ENCODE data around the gene CASP9. TPM values are rescaled to one million over a fixed set of nuclear protein-coding genes. Genes with fewer than 3 reads are reported as not detected.
"Not testable (repeated sequence)": the region's sequence is repeated elsewhere in the genome, so short reads cannot be mapped to it uniquely, and the experiment has no call there.

Gene CASP9
- total RNA-seq, 1 donor from 2014 or later = 3.2 TPM

- not testable (repeated sequence) for DNase-seq (ENCODE audit: low read depth in 2 of 2)
Measured at GRCh38 chr1:15469821-15470448, 54.1 kb downstream of the CASP9 start.

GRCh38 chr1:15469361-15469760, 54.7 kb downstream of the CASP9 start:
- DNase-seq (ENCODE audit: low read depth in 2 of 2) = no peak

- DNase-seq (ENCODE audit: low read depth in 2 of 2) = no peak
Measured at GRCh38 chr1:15468145-15468544, 55.9 kb downstream of the CASP9 start.

- DNase-seq (ENCODE audit: low read depth in 2 of 2) = not testable (repeated sequence)
Measured at GRCh38 chr1:15466955-15467625, 56.9 kb downstream of the CASP9 start.

GRCh38 chr1:15465674-15466073, 58.3 kb downstream of the CASP9 start:
- DNase-seq (ENCODE audit: low read depth in 2 of 2) = no peak

- not testable (repeated sequence) for DNase-seq (ENCODE audit: low read depth in 2 of 2)
Measured at GRCh38 chr1:15463926-15464322, 60.1 kb downstream of the CASP9 start.

- DNase-seq (ENCODE audit: low read depth in 2 of 2) = not testable (repeated sequence)
Measured at GRCh38 chr1:15463064-15463800, 60.8 kb downstream of the CASP9 start.

- DNase-seq (ENCODE audit: low read depth in 2 of 2) = peak in 1 of 2 donors; percentile 7
Measured at GRCh38 chr1:15460708-15461095, 63.3 kb downstream of the CASP9 start.

- DNase-seq (ENCODE audit: low read depth in 2 of 2) = no peak
Measured at GRCh38 chr1:15459771-15460707, 64.0 kb downstream of the CASP9 start.

- DNase-seq (ENCODE audit: low read depth in 2 of 2) = not testable (repeated sequence)
Measured at GRCh38 chr1:15458388-15458787, 65.6 kb downstream of the CASP9 start.

- no peak for DNase-seq (ENCODE audit: low read depth in 2 of 2)
Measured at GRCh38 chr1:15457585-15457984, 66.4 kb downstream of the CASP9 start.

GRCh38 chr1:15456313-15456954, 67.6 kb downstream of the CASP9 start, which contains the start of gene CELA2A:
Gene CELA2A (plus strand): TSS chr1:15456732. CDS start chr1:15456754, 22 bp downstream.
- no peak for DNase-seq (ENCODE audit: low read depth in 2 of 2)

GRCh38 chr1:15455522-15455921, 68.5 kb downstream of the CASP9 start:
- no peak for DNase-seq (ENCODE audit: low read depth in 2 of 2)

GRCh38 chr1:15454256-15454655, 69.8 kb downstream of the CASP9 start:
- DNase-seq (ENCODE audit: low read depth in 2 of 2) = no peak

GRCh38 chr1:15453734-15454133, 70.3 kb downstream of the CASP9 start:
- DNase-seq (ENCODE audit: low read depth in 2 of 2) = no peak

GRCh38 chr1:15452866-15453571, 71.0 kb downstream of the CASP9 start:
- no peak for DNase-seq (ENCODE audit: low read depth in 2 of 2)

GRCh38 chr1:15452216-15452615, 71.8 kb downstream of the CASP9 start:
- DNase-seq (ENCODE audit: low read depth in 2 of 2) = no peak

- DNase-seq (ENCODE audit: low read depth in 2 of 2) = no peak
Measured at GRCh38 chr1:15451014-15451722, 72.8 kb downstream of the CASP9 start.

GRCh38 chr1:15449567-15449966, 74.4 kb downstream of the CASP9 start:
- no peak for DNase-seq (ENCODE audit: low read depth in 2 of 2)

All from dermis microvascular lymphatic vessel endothelial cell (primary cell).